Osteocyte (in vitro differentiated cells): ENCODE measurements around the gene PTPRN2. TPM values are rescaled to one million over a fixed set of nuclear protein-coding genes. Genes with fewer than 3 reads are reported as not detected.
"Not testable (repeated sequence)": the region's sequence is repeated elsewhere in the genome, so short reads cannot be mapped to it uniquely, and the experiment has no call there.

ENCODE experiments used
- DNase-seq: peaks from one replicate; pipeline ENCODE4 v3.0.0; 2021; ENCODE audit warnings: mixed read lengths; ENCODE audit not compliant: unreplicated experiment; ENCODE audit errors: extremely low spot score
- H3K27ac Mint-ChIP-seq: one replicate; pipeline ENCODE4 v1.8.0; 2021; ENCODE audit warnings: mild to moderate bottlenecking, mixed read lengths; ENCODE audit not compliant: unreplicated experiment
- H3K27me3 Mint-ChIP-seq: one replicate; pipeline ENCODE4 v1.8.0; 2021; ENCODE audit warnings: mixed read lengths; ENCODE audit not compliant: unreplicated experiment
- H3K36me3 Mint-ChIP-seq: one replicate; pipeline ENCODE4 v1.8.0; 2021; ENCODE audit warnings: mixed read lengths; ENCODE audit not compliant: unreplicated experiment
- H3K4me1 Mint-ChIP-seq: one replicate; pipeline ENCODE4 v1.8.0; 2021; ENCODE audit warnings: mixed read lengths; ENCODE audit not compliant: unreplicated experiment
- H3K4me3 Mint-ChIP-seq: one replicate; pipeline ENCODE4 v1.8.0; 2021; ENCODE audit warnings: mild to moderate bottlenecking, moderate library complexity, mixed read lengths; ENCODE audit not compliant: unreplicated experiment
- H3K9me3 Mint-ChIP-seq: one replicate; pipeline ENCODE4 v1.8.0; 2021; ENCODE audit warnings: mixed read lengths; ENCODE audit not compliant: unreplicated experiment
- CTCF ChIP-seq: fragments of 200-600 bp; sonication (generic); IDR thresholded peaks from 2 replicates; pipeline ENCODE4 v1.5.0; 2021; ENCODE audit warnings: antibody characterized with exemption, mild to moderate bottlenecking, moderate library complexity
- total RNA-seq: library from RNA; stranded (reverse); gene quantifications from 2 replicates; pipeline ENCODE4 v1.2.1, GENCODE V29; 2021

PTPRN2 gene
- total RNA-seq, 1 donor from 2014 or later, result 0.59 TPM

- no peak for DNase-seq
- no peaks in the 10 kb centered on the region for H3K4me1 Mint-ChIP-seq
- no peak for TF ChIP-seq CTCF
- no peaks in the 10 kb centered on the region for H3K27me3 Mint-ChIP-seq
- H3K9me3 Mint-ChIP-seq, result peaks cover 24% of the 10 kb centered on the region
- no peaks in the 10 kb centered on the region for H3K36me3 Mint-ChIP-seq
- no peak overlapping the region for H3K27ac Mint-ChIP-seq
- H3K4me3 Mint-ChIP-seq, result no peak overlapping the region
Observed at GRCh38 chr7:158256091-158256816, 331.4 kb downstream of the PTPRN2 start.

- peak; percentile 69 for DNase-seq
- H3K27me3 Mint-ChIP-seq, result no peaks in the 10 kb centered on the region
- no peaks in the 10 kb centered on the region for H3K4me1 Mint-ChIP-seq
- TF ChIP-seq CTCF, result no peak
- no peak overlapping the region for H3K4me3 Mint-ChIP-seq
- no peak overlapping the region for H3K27ac Mint-ChIP-seq
- H3K9me3 Mint-ChIP-seq, result peaks cover 30% of the 10 kb centered on the region
- no peaks in the 10 kb centered on the region for H3K36me3 Mint-ChIP-seq
Observed at GRCh38 chr7:158255558-158255957, 332.1 kb downstream of the PTPRN2 start.

GRCh38 chr7:158255156-158255555 is 332.5 kb downstream of the PTPRN2 start:
- no peak overlapping the region for H3K4me3 Mint-ChIP-seq
- peaks cover 28% of the 10 kb centered on the region for H3K9me3 Mint-ChIP-seq
- no peaks in the 10 kb centered on the region for H3K27me3 Mint-ChIP-seq
- peak; percentile 72 for DNase-seq
- no peak overlapping the region for H3K27ac Mint-ChIP-seq
- no peaks in the 10 kb centered on the region for H3K4me1 Mint-ChIP-seq
- H3K36me3 Mint-ChIP-seq, result no peaks in the 10 kb centered on the region
- TF ChIP-seq CTCF, result no peak

- H3K27ac Mint-ChIP-seq, result not testable (repeated sequence)
Observed at GRCh38 chr7:158253670-158254045, 334.0 kb downstream of the PTPRN2 start.

GRCh38 chr7:158252837-158253669 is 334.6 kb downstream of the PTPRN2 start:
- DNase-seq, result peak; percentile 73
- H3K27ac Mint-ChIP-seq, result no peak overlapping the region
- H3K4me1 Mint-ChIP-seq, result no peaks in the 10 kb centered on the region
- H3K9me3 Mint-ChIP-seq, result peaks cover 15% of the 10 kb centered on the region
- no peak for TF ChIP-seq CTCF
- no peaks in the 10 kb centered on the region for H3K27me3 Mint-ChIP-seq
- no peak overlapping the region for H3K4me3 Mint-ChIP-seq
- H3K36me3 Mint-ChIP-seq, result no peaks in the 10 kb centered on the region

More at GRCh38 chr7:158253670-158254045, 334.0 kb downstream of the PTPRN2 start:
- not testable (repeated sequence) for H3K36me3 Mint-ChIP-seq, H3K4me1 Mint-ChIP-seq, DNase-seq, H3K27me3 Mint-ChIP-seq, H3K4me3 Mint-ChIP-seq
- peaks cover 21% of the 10 kb centered on the region for H3K9me3 Mint-ChIP-seq
